Measurements from ENCODE around the gene ITGB3. TPM values are rescaled to one million over a fixed set of nuclear protein-coding genes. Genes with fewer than 3 reads are reported as not detected.
A peak's percentile ranks its signal among the peaks of the same experiment; 100 is the strongest.

The ITGB3 gene
- total and polyA plus RNA-seq, 9 of the 15 experiments (the other 6 are each of a cell fraction or from before 2014, with no cell fraction given): 0.08 to 2.6 (median 0.62) TPM; not detected in 1

DNA sequence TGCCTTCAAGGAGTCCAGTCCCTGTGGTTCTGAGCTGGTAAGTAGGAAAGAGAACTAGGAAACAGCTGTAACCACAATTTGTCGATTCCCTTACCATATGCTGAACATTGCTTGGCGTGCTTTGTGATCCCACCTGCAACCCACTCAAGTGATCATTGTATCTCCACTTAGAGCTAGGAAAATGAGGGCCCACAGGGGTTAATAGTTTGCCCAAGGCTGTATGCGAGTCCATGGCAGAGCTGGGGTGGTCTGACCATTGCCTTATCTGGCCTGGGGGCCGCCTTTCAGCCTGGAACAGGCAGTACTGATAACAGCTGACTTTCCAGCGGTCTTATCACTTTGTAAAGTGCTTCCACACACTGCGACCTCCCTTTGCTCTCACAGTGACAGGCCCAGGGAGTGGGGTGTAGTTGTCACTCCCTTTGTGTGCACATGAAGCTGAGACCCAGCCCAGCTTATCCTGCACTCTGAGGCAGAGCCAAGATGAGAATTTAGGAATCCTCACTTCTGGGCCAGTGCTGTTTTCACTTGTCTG, 34.7 kb upstream of the ITGB3 start (continued):
- TF ChIP-seq, protein P1, sequence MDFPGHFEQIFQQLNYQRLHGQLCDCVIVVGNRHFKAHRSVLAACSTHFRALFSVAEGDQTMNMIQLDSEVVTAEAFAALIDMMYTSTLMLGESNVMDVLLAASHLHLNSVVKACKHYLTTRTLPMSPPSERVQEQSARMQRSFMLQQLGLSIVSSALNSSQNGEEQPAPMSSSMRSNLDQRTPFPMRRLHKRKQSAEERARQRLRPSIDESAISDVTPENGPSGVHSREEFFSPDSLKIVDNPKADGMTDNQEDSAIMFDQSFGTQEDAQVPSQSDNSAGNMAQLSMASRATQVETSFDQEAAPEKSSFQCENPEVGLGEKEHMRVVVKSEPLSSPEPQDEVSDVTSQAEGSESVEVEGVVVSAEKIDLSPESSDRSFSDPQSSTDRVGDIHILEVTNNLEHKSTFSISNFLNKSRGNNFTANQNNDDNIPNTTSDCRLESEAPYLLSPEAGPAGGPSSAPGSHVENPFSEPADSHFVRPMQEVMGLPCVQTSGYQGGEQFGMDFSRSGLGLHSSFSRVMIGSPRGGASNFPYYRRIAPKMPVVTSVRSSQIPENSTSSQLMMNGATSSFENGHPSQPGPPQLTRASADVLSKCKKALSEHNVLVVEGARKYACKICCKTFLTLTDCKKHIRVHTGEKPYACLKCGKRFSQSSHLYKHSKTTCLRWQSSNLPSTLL (IDR thresholded peaks at IDR 0.05): no peak
- TF ChIP-seq BRD4 (IDR thresholded peaks at IDR 0.05) (no peak), RHOXF2B (CRISPR knock-in tag; conservative IDR thresholded peaks at IDR 0.05) (no peak), FOXJ2 (tag; IDR thresholded peaks at IDR 0.05) (no peak), ZNF175 (CRISPR knock-in tag; IDR thresholded peaks at IDR 0.05; ENCODE audit: low read depth) (no peak), HNRNPK (IDR thresholded peaks at IDR 0.05; ENCODE audit: low read depth, low read length, poor library complexity, severe bottlenecking) (no peak), ZNF133 (CRISPR knock-in tag; IDR thresholded peaks at IDR 0.05) (no peak), BCOR (IDR thresholded peaks at IDR 0.05) (peak; percentile 30; the same call in 1 of the 2 replicates), ZNF764 (CRISPR knock-in tag; IDR thresholded peaks at IDR 0.05; ENCODE audit: low read depth) (no peak), ZNF134 (CRISPR knock-in tag; conservative IDR thresholded peaks at IDR 0.05) (0 out of 2 replicates have a peak, but pooled peaks have one; percentile 29), EZH2 (IDR thresholded peaks at IDR 0.05; ENCODE audit: borderline replicate concordance, low read depth, low read length) (no peak), DMBX1 (CRISPR knock-in tag; IDR thresholded peaks at IDR 0.05; ENCODE audit: borderline replicate concordance) (peak; percentile 84), HMG20A (CRISPR knock-in tag; conservative IDR thresholded peaks at IDR 0.05) (no peak), NFE2L1 (tag; IDR thresholded peaks at IDR 0.05; ENCODE audit: borderline replicate concordance, low read depth) (no peak), MAFG (tag; conservative IDR thresholded peaks at IDR 0.05) (no peak), ZNF232 (CRISPR knock-in tag; IDR thresholded peaks at IDR 0.05) (no peak), SMARCC2 (IDR thresholded peaks at IDR 0.05; ENCODE audit: low read depth) (peak; percentile 92), MYC (IDR thresholded peaks at IDR 0.05; ENCODE audit: low read depth, low read length) (no peak; the same call in 1 of the 2 replicates), MYC (CRISPR knock-in tag; IDR thresholded peaks at IDR 0.05; ENCODE audit: borderline replicate concordance, low read depth) (no peak), ZC3H11A (IDR thresholded peaks at IDR 0.05; ENCODE audit: low read depth, low read length) (no peak), SMAD4 (CRISPR knock-in tag; conservative IDR thresholded peaks at IDR 0.05) (peak; percentile 88)
- TF ChIP-seq, protein P2, sequence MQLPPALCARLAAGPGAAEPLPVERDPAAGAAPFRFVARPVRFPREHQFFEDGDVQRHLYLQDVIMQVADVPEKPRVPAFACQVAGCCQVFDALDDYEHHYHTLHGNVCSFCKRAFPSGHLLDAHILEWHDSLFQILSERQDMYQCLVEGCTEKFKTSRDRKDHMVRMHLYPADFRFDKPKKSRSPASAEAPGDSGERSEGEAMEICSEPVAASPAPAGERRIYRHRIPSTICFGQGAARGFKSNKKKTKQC (CRISPR knock-in tag; IDR thresholded peaks at IDR 0.05): no peak
- TF ChIP-seq, protein P3, sequence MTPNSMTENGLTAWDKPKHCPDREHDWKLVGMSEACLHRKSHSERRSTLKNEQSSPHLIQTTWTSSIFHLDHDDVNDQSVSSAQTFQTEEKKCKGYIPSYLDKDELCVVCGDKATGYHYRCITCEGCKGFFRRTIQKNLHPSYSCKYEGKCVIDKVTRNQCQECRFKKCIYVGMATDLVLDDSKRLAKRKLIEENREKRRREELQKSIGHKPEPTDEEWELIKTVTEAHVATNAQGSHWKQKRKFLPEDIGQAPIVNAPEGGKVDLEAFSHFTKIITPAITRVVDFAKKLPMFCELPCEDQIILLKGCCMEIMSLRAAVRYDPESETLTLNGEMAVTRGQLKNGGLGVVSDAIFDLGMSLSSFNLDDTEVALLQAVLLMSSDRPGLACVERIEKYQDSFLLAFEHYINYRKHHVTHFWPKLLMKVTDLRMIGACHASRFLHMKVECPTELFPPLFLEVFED (CRISPR knock-in tag; conservative IDR thresholded peaks at IDR 0.05): no peak
